ENCODE measurements around the gene CSNK1G1. TPM values are rescaled to one million over a fixed set of nuclear protein-coding genes. Genes with fewer than 3 reads are reported as not detected.

The CSNK1G1 gene
- total and polyA plus RNA-seq, 2 of the 4 experiments (the other 2 are of a cell fraction), result 7.4 to 29.4 TPM

- peak; percentile 86 for TF ChIP-seq MAZ (IDR thresholded peaks at IDR 0.05; ENCODE audit: borderline replicate concordance, low read depth, low read length)
Observed at GRCh38 chr15:64387562-64388168, 31.7 kb upstream of the CSNK1G1 start, which contains the start of gene TRIP4 (continued).

DNA sequence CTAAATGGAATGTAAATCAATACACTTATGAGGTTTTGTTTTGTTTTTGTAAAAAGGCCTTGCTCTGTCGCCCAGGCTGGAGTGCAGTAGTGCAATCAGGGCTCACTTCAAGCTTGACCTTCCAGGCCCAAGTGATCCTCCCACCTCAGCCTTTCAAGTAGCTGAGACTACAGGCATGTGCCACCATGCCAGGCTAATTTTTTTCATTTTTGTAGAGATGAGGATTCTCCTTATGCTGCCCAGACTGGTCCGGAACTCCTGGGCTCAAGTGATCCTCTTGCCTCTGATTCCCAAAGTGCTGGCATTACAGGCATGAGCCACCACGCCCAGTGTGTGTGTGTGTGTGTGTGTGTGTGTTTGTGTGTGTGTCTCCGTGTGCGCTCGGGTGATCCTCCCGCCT is 30.3 kb upstream of the CSNK1G1 start:
- Histone ChIP-seq H3K4me1 (ENCODE audit: control insufficient read depth, insufficient read depth, low read length) (0 out of 2 replicates have a peak, but pooled peaks cover 1% of the 10 kb centered on the region), H3K9me3 (ENCODE audit: control insufficient read depth, insufficient read depth, low read length) (no peaks in the 10 kb centered on the region), H2AFZ (replicated peaks; ENCODE audit: low read length, poor library complexity) (no peak overlapping the region), H4K8ac (ENCODE audit: low read depth in 2 of 2, low read length in 2 of 2) (no peak overlapping the region; a peak in 1 of 4 replicates), H3K4me3 (ENCODE audit: insufficient read depth, low read depth, low read length) (no peak overlapping the region), H3K4me2 (ENCODE audit: low read depth, low read length) (no peak overlapping the region), H2BK5ac (ENCODE audit: low read depth, low read length, poor library complexity, severe bottlenecking) (no peak overlapping the region), H3K27ac (ENCODE audit: insufficient read depth, low read length) (no peak overlapping the region), H3K4ac (ENCODE audit: low read depth, low read length) (no peak overlapping the region), H4K20me1 (ENCODE audit: insufficient read depth, low read length) (no peaks in the 10 kb centered on the region), H2AK9ac (replicated peaks; ENCODE audit: low read depth, low read length, poor library complexity) (no peak overlapping the region), H4K91ac (ENCODE audit: insufficient read depth, low read depth, low read length) (no peak overlapping the region), H3K27me3 (ENCODE audit: control insufficient read depth, insufficient read depth, low read length) (no peaks in the 10 kb centered on the region), H3K9me1 (ENCODE audit: insufficient read depth, low read length) (peaks cover 6% of the 10 kb centered on the region), H3K9ac (ENCODE audit: low read depth, low read length) (no peak overlapping the region), H3K36me3 (ENCODE audit: control insufficient read depth, insufficient read depth, low read length) (no peaks in the 10 kb centered on the region), H2BK20ac (ENCODE audit: low read depth, low read length) (no peak overlapping the region), H2AK5ac (ENCODE audit: low read depth, low read length) (no peak overlapping the region), H3K56ac (ENCODE audit: extremely low read depth, insufficient read depth, low read length) (no peak overlapping the region), H3K18ac (ENCODE audit: low read depth, low read length) (no peak overlapping the region), H3K14ac (replicated peaks; ENCODE audit: low read depth, low read length) (no peak overlapping the region), H2BK120ac (ENCODE audit: low read depth, low read length) (no peak overlapping the region), H3K23ac (ENCODE audit: low read depth, low read length) (no peak overlapping the region), H4K5ac (ENCODE audit: low read depth, low read length) (no peak overlapping the region), H2BK15ac (ENCODE audit: low read depth, low read length) (no peak overlapping the region), H3K79me1 (ENCODE audit: low read depth in 1 of 2, low read length in 2 of 2) (peaks cover 6 to 22% of the 10 kb centered on the region in 2 experiments; a peak in 3 of 4 replicates)
- in situ Hi-C loops (cut with MboI; ENCODE audit: low sequenced_read_pairs) (no loop called here), intact Hi-C loops (cut with micrococcal nuclease) (loop anchor here (2.0 kb wide), 1 partner anchor 29 kb away; the partner anchor contains the start of gene CSNK1G1), dilution Hi-C loops (cut with HindIII; ENCODE audit: low sequenced_read_pairs, unreplicated experiment) (no loop called here)
- whole genome bisulfite sequencing, 2 experiments (ENCODE audit: extremely low coverage in 2 of 2, insufficient read length in 1 of 2), result no CpG with 5 or more reads among the region's 7 CpGs
- ATAC-seq (ENCODE audit: low read depth), result no peak
- no peak for DNase-seq
- BruUV-seq (replicated peaks), result no TSS peak
- ChIA-PET POLR2A (ENCODE audit: unreplicated experiment) (no interaction called here), CTCF (no interaction called here)
- TF ChIP-seq SMC3 (IDR thresholded peaks at IDR 0.05; ENCODE audit: low read depth, low read length) (no peak), MAFK (IDR thresholded peaks at IDR 0.05; ENCODE audit: low read depth, low read length) (no peak), MXI1 (IDR thresholded peaks at IDR 0.05; ENCODE audit: borderline replicate concordance, low read depth, low read length) (no peak), NFE2L2 (IDR thresholded peaks at IDR 0.05; ENCODE audit: low read depth, low read length) (no peak), CEBPB (IDR thresholded peaks at IDR 0.05; ENCODE audit: low read depth, low read length) (no peak), BHLHE40 (IDR thresholded peaks at IDR 0.05; ENCODE audit: low read depth, low read length) (no peak), CTCF (conservative IDR thresholded peaks at IDR 0.05; ENCODE audit: low read depth, low read length) (no peak), FOS (IDR thresholded peaks at IDR 0.05; ENCODE audit: low read depth, low read length) (no peak), MAZ (IDR thresholded peaks at IDR 0.05; ENCODE audit: borderline replicate concordance, low read depth, low read length) (no peak), RFX5 (IDR thresholded peaks at IDR 0.05; ENCODE audit: low read depth, low read length) (no peak), CHD1 (IDR thresholded peaks at IDR 0.05; ENCODE audit: low read depth, low read length) (no peak), POLR2A (IDR thresholded peaks at IDR 0.05; ENCODE audit: low read depth, low read length) (no peak), RAD21 (IDR thresholded peaks at IDR 0.05; ENCODE audit: low read length) (no peak), RCOR1 (IDR thresholded peaks at IDR 0.05; ENCODE audit: insufficient replicate concordance, low read length) (no peak)
- TF ChIP-seq, protein P1, sequence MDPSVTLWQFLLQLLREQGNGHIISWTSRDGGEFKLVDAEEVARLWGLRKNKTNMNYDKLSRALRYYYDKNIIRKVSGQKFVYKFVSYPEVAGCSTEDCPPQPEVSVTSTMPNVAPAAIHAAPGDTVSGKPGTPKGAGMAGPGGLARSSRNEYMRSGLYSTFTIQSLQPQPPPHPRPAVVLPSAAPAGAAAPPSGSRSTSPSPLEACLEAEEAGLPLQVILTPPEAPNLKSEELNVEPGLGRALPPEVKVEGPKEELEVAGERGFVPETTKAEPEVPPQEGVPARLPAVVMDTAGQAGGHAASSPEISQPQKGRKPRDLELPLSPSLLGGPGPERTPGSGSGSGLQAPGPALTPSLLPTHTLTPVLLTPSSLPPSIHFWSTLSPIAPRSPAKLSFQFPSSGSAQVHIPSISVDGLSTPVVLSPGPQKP (IDR thresholded peaks at IDR 0.05; ENCODE audit: borderline replicate concordance, low read depth, low read length), result no peak
